Measurements from ENCODE around the gene LMAN2.

Gene LMAN2

GRCh38 chr5:177303121-177303924, 48.1 kb downstream of the LMAN2 start, which contains the start of the genes PRELID1 and RAB24:
TSS of gene PRELID1 (plus strand) at chr5:177303799. CDS start at chr5:177303986, 187 bp downstream.
TSS of gene RAB24 (minus strand) at chr5:177303719. CDS start at chr5:177303288, 431 bp downstream.
- peak; percentile 82 for DNase-seq

- no peak for DNase-seq
These were observed 48.9 kb downstream of the LMAN2 start for GRCh38 chr5:177302354-177303110.

- DNase-seq = no peak
These were observed 49.8 kb downstream of the LMAN2 start for GRCh38 chr5:177301503-177302165.

GRCh38 chr5:177300951-177301350, 50.5 kb downstream of the LMAN2 start:
- DNase-seq = no peak

GRCh38 chr5:177300236-177300880, 51.1 kb downstream of the LMAN2 start:
- peak; percentile 66 for DNase-seq

- no peak for DNase-seq
These were observed 51.8 kb downstream of the LMAN2 start for GRCh38 chr5:177299697-177300096.

- no peak for DNase-seq
These were observed 53.5 kb downstream of the LMAN2 start for GRCh38 chr5:177297922-177298321.

- no peak for DNase-seq
These were observed 54.9 kb downstream of the LMAN2 start for GRCh38 chr5:177296581-177296980.

- no peak for DNase-seq
These were observed 55.5 kb downstream of the LMAN2 start for GRCh38 chr5:177295924-177296323.

- DNase-seq = no peak
These were observed 56.8 kb downstream of the LMAN2 start for GRCh38 chr5:177294632-177295031.

- no peak for DNase-seq
These were observed 57.5 kb downstream of the LMAN2 start for GRCh38 chr5:177293819-177294581.

- DNase-seq = no peak
These were observed 59.7 kb downstream of the LMAN2 start for GRCh38 chr5:177291735-177292134.

GRCh38 chr5:177290816-177291596, 60.5 kb downstream of the LMAN2 start:
- DNase-seq = no peak

- DNase-seq = no peak
These were observed 63.3 kb downstream of the LMAN2 start for GRCh38 chr5:177288191-177288590.
